HG02623 (cell line): ENCODE measurements around the gene BLOC1S6.

ENCODE experiments used
- ATAC-seq: cut with Tn5 transposase; IDR thresholded peaks from one replicate; pipeline ENCODE4 v1.9.1; 2021; ENCODE audit warnings: moderate library complexity; ENCODE audit not compliant: unreplicated experiment

Gene BLOC1S6

GRCh38 chr15:45587095-45587862 lies at the start of gene BLOC1S6:
Gene BLOC1S6 (plus strand): TSS chr15:45587379. CDS start chr15:45587444, 65 bp downstream.
- ATAC-seq: peak; percentile 75

- no peak for ATAC-seq
Measured at GRCh38 chr15:45539680-45540079, 47.5 kb upstream of the BLOC1S6 start.

- ATAC-seq: no peak
Measured at GRCh38 chr15:45540531-45540930, 46.6 kb upstream of the BLOC1S6 start.

GRCh38 chr15:45543051-45543450 lies 44.1 kb upstream of the BLOC1S6 start:
- ATAC-seq: no peak

GRCh38 chr15:45544266-45545023 lies 42.7 kb upstream of the BLOC1S6 start:
- no peak for ATAC-seq

GRCh38 chr15:45546789-45547188 lies 40.4 kb upstream of the BLOC1S6 start:
- no peak for ATAC-seq

- no peak for ATAC-seq
Measured at GRCh38 chr15:45548753-45549520, 38.2 kb upstream of the BLOC1S6 start.

- no peak for ATAC-seq
Measured at GRCh38 chr15:45549541-45550220, 37.5 kb upstream of the BLOC1S6 start.

GRCh38 chr15:45550436-45550835 lies 36.7 kb upstream of the BLOC1S6 start:
- ATAC-seq: no peak

GRCh38 chr15:45551676-45552075 lies 35.5 kb upstream of the BLOC1S6 start:
- no peak for ATAC-seq

GRCh38 chr15:45555934-45556608 lies 31.1 kb upstream of the BLOC1S6 start:
- no peak for ATAC-seq

GRCh38 chr15:45572617-45573016 lies 14.6 kb upstream of the BLOC1S6 start:
- ATAC-seq: no peak

- no peak for ATAC-seq
Measured at GRCh38 chr15:45573961-45574629, 13.1 kb upstream of the BLOC1S6 start.

- ATAC-seq: no peak
Measured at GRCh38 chr15:45581919-45582318, 5.3 kb upstream of the BLOC1S6 start.

GRCh38 chr15:45583731-45584639 lies 3.2 kb upstream of the BLOC1S6 start:
- no peak for ATAC-seq

- no peak for ATAC-seq
Measured at GRCh38 chr15:45585069-45585791, 1.9 kb upstream of the BLOC1S6 start.

GRCh38 chr15:45586125-45586524 lies 1.1 kb upstream of the BLOC1S6 start:
- ATAC-seq: no peak

- ATAC-seq: peak; percentile 1
Measured at GRCh38 chr15:45586601-45587094, 531 bp upstream of the BLOC1S6 start.
